GM19467 (cell line): ENCODE data around the gene FRMPD1.

ENCODE experiments used
- ATAC-seq: cut with Tn5 transposase; IDR thresholded peaks from one replicate; pipeline ENCODE4 v1.9.1; 2021; ENCODE audit warnings: mild to moderate bottlenecking, moderate library complexity; ENCODE audit not compliant: unreplicated experiment

FRMPD1 gene

GRCh38 chr9:37678789-37679273, 28.1 kb downstream of the FRMPD1 start:
- ATAC-seq: no peak

- no peak for ATAC-seq
These were observed 29.1 kb downstream of the FRMPD1 start for GRCh38 chr9:37679649-37680402.

- no peak for ATAC-seq
These were observed 32.2 kb downstream of the FRMPD1 start for GRCh38 chr9:37682951-37683350.

- ATAC-seq: no peak
These were observed 33.0 kb downstream of the FRMPD1 start for GRCh38 chr9:37683531-37684371.

- no peak for ATAC-seq
These were observed 42.0 kb downstream of the FRMPD1 start for GRCh38 chr9:37692622-37693221.

- ATAC-seq: no peak
These were observed 42.5 kb downstream of the FRMPD1 start for GRCh38 chr9:37693260-37693659.

- no peak for ATAC-seq
These were observed 43.6 kb downstream of the FRMPD1 start for GRCh38 chr9:37694355-37694754.

DNA sequence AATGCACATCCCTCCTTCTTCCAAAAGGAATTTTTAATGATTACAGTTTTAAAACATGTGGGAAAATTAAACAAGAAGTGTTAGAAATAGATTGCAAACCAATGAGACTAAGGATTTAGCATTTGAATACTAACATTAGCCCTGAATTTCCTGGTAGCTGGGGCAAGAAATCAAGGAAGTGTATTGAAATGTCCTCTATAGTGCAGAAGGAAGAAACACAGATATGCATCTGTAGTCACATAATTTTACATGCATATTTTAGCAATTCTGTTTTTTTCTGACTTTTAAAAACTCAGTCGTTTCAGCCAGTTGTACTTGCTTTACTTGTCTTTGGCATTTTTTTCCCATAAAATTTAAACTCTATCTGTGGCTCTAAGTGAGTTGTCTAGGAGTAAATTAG, 45.8 kb downstream of the FRMPD1 start:
- ATAC-seq: no peak

DNA sequence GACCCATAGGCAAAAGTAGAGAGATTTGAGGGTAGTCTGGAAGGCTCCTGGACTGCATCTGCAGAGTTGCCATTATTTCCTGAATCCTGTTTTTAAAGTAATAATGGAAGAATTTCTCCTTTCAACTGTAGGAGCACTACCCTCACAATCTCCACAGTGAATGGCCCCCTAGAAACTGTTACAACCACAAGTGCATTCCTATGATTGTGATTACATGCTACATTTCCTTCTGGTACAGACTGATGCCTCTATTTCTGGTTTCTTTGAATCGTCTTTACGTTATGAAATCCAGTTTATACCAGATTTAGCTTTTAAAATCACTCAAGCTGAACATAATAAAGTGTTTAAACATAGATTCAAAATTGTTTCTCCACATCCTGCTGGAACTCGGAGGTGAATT, 49.4 kb downstream of the FRMPD1 start:
- no peak for ATAC-seq

GRCh38 chr9:37700900-37701299, 50.1 kb downstream of the FRMPD1 start:
- no peak for ATAC-seq

DNA sequence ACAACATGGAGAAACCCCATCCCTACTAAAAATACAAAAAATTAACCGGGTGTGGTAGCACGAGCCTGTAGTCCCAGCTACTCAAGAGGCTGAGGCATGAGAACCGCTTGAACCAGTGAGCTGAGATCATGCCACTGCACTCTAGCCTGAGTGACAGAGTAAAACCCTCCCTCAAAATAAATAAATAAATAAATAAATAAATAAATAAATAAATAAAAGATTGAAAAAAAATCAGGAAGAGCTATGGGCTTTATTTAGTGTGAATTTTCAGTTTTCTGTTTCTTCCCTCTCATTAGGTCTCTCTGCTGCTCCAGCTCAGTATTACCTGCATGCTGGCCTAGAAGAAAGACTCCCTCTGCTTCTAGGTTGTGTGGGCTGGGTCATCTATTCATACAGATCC, 55.0 kb downstream of the FRMPD1 start:
- no peak for ATAC-seq

DNA sequence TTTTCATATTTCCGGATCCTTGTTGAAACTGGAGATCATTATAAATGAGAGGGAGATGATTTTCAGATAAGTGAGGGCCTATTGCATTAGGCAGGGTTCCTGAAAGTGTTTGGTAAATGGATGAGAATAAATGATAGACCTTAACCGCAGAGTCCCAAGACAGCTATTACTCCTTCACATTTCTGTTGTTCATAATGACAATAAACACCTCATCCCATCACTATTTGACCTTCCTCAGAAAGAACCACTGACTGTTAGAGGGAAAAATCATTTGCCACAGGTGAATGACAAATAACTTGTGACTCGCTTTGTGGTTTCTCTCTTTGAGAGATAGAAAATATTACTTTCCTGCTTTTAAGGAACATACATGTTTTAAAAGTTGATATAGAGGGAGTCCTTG, 55.5 kb downstream of the FRMPD1 start:
- ATAC-seq: no peak

DNA sequence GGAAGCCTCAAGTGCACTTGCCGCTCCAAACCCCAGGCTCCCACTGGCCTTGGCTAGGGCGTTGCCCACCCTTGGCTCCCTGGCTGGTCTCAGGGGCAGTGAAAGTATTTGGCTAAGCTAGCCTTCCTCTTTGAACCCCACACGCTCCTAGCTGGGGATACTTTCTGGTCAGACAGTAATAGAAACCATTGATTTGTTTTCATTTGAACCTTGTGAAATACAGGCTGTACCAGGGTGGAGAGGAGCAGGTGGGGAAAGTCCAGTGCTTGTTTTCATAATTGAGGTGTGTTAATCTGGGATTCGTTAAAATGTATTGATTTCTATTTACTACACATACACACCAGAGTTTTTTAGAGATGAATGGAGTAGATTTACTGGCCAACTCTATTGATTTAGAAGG, 57.0 kb downstream of the FRMPD1 start:
- no peak for ATAC-seq

DNA sequence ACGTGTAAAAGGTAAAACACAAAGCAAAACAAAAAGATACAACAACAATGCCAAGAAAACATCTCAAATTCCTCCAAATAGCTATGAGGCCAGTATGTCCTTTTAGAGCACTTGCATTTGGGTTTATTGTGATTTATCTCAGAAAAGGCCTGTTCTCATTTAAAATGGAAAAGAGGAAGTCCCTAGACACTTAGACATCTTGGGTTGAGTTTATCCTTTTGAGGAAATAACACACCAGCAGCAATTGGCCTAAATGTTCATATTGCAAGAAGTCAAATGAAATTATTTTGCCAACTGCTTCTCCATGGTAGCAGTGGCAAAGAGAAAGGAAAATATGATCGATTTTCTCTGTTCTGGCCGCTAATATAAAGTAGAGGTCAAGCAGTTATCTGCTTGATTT, 59.3 kb downstream of the FRMPD1 start:
- no peak for ATAC-seq

GRCh38 chr9:37715260-37715659, 64.5 kb downstream of the FRMPD1 start:
- no peak for ATAC-seq

DNA sequence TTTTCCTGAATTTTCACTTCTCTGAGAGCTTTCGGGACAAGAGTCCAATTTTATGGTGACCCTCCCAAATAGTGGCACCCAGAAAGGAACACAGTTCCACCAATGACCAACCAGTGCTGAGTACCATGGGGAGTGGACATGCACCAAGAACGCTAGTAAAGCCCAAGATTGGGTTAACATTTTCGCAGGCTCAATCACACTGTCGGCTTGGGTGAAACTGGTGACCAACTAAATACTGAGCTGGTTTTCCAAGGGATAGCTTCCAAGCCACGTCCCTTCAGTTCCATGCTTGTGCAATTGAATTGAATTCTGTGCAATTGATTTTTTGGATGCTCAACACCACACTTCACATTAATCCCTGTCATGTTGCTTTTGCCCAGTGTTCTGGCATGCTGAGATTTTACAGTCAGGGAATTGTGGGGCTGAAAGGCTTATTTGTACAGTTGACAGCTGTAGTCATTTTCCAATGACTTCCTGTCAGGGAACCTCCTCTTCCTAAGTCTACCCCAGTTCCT, 65.3 kb downstream of the FRMPD1 start:
- no peak for ATAC-seq

DNA sequence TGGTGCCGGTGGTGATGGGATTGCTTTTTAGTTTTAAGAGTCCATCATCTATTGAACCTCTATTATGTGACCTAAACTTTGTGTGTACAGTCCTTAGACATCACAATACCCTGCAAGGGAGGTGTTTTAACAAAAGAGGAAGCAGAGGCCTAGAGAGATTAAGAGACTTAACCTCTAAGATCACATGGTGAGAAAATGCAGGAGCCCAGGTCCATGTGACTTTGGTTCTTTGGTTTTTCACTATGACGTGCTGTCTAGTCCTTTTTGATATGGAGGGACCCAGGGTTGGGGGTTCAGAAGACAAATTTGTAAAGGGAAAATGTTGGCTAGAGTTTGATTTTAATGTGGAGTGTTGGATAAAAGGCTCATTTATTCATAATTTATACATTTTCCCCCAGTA, 68.8 kb downstream of the FRMPD1 start:
- ATAC-seq: no peak

GRCh38 chr9:37727013-37727412, 76.3 kb downstream of the FRMPD1 start:
- no peak for ATAC-seq

- ATAC-seq: no peak
These were observed 78.7 kb downstream of the FRMPD1 start for GRCh38 chr9:37729499-37729898.

DNA sequence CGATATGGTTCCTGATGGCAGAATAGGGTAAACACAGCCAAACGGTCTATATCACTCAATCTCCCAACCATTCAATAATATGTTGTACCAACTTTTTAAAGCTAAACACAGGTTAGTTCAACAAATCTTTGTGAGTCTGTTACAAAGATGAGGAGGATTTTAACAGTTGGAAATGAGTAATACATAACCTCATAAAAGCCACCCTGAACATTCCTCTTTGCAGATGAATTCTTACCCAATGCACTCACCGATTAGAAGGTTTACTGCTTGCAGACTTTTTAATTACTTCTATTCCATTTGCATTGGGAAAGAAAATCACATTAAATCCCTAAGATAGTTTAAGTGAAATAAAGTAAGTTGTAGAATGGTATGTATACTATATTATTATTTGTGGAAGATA, 79.5 kb downstream of the FRMPD1 start:
- ATAC-seq: no peak

GRCh38 chr9:37730839-37731238, 80.1 kb downstream of the FRMPD1 start:
- no peak for ATAC-seq
